ENCODE results near the gene UBE2D2. TPM values are rescaled to one million over a fixed set of nuclear protein-coding genes. Genes with fewer than 3 reads are reported as not detected.
"Not testable (repeated sequence)": the region's sequence is repeated elsewhere in the genome, so short reads cannot be mapped to it uniquely, and the experiment has no call there.

The UBE2D2 gene
- total RNA-seq = 93.2 TPM
- 100 to 1,000 TPM; 102 to 127 (median 112) TPM for polyA plus RNA-seq (ENCODE audit: insufficient read depth in 1 of 8, insufficient read length in 8 of 8, low replicate concordance in 1 of 8)
- long read RNA-seq, donor 1, transcript UBE2D2-202 (7 exons, 2,702 nt) = major isoform, 30 of 56 reads
- long read RNA-seq, donor 1, partial matches to known transcripts = 25 of 56 reads
- long read RNA-seq, donor 1, other reads (novel, unspliced or antisense) = 0 of 56 reads
- long read RNA-seq, donor 2, transcript UBE2D2-202 (7 exons, 2,702 nt) = major isoform, 6 of 11 reads
- long read RNA-seq, donor 2, partial matches to known transcripts = 5 of 11 reads
- long read RNA-seq, donor 2, other reads (novel, unspliced or antisense) = 0 of 11 reads
- long read RNA-seq, donor 3, transcript UBE2D2-202 (7 exons, 2,702 nt) = major isoform, 46 of 114 reads
- long read RNA-seq, donor 3, partial matches to known transcripts = 67 of 114 reads
- long read RNA-seq, donor 3, other reads (novel, unspliced or antisense) = 0 of 114 reads
- long read RNA-seq, donor 4, transcript UBE2D2-202 (7 exons, 2,702 nt) = major isoform, 42 of 69 reads
- long read RNA-seq, donor 4, partial matches to known transcripts = 20 of 69 reads
- long read RNA-seq, donor 4, other reads (novel, unspliced or antisense) = 5 of 69 reads
- long read RNA-seq, donor 5, transcript UBE2D2-202 (7 exons, 2,702 nt) = major isoform, 104 of 236 reads
- long read RNA-seq, donor 5, partial matches to known transcripts = 120 of 236 reads
- long read RNA-seq, donor 5, other reads (novel, unspliced or antisense) = 10 of 236 reads
- long read RNA-seq, donor 6, transcript UBE2D2-202 (7 exons, 2,702 nt) = major isoform, 81 of 158 reads
- long read RNA-seq, donor 6, partial matches to known transcripts = 71 of 158 reads
- long read RNA-seq, donor 6, other reads (novel, unspliced or antisense) = 6 of 158 reads
- long read RNA-seq, donor 7, transcript UBE2D2-202 (7 exons, 2,702 nt) = major isoform, 46 of 108 reads
- long read RNA-seq, donor 7, partial matches to known transcripts = 61 of 108 reads
- long read RNA-seq, donor 7, other reads (novel, unspliced or antisense) = 0 of 108 reads
- long read RNA-seq, donor 8, transcript UBE2D2-202 (7 exons, 2,702 nt) = major isoform, 34 of 66 reads
- long read RNA-seq, donor 8, partial matches to known transcripts = 31 of 66 reads
- long read RNA-seq, donor 8, other reads (novel, unspliced or antisense) = 0 of 66 reads
- long read RNA-seq, donor 9, transcript UBE2D2-202 (7 exons, 2,702 nt) = major isoform, 35 of 103 reads
- long read RNA-seq, donor 9, partial matches to known transcripts = 67 of 103 reads
- long read RNA-seq, donor 9, other reads (novel, unspliced or antisense) = 0 of 103 reads
- long read RNA-seq, donor 10, transcript UBE2D2-202 (7 exons, 2,702 nt) = major isoform, 80 of 182 reads
- long read RNA-seq, donor 10, partial matches to known transcripts = 96 of 182 reads
- long read RNA-seq, donor 10, other reads (novel, unspliced or antisense) = 6 of 182 reads
- long read RNA-seq, donor 11, transcript UBE2D2-202 (7 exons, 2,702 nt) = major isoform, 37 of 113 reads
- long read RNA-seq, donor 11, partial matches to known transcripts = 76 of 113 reads
- long read RNA-seq, donor 11, other reads (novel, unspliced or antisense) = 0 of 113 reads

DNA sequence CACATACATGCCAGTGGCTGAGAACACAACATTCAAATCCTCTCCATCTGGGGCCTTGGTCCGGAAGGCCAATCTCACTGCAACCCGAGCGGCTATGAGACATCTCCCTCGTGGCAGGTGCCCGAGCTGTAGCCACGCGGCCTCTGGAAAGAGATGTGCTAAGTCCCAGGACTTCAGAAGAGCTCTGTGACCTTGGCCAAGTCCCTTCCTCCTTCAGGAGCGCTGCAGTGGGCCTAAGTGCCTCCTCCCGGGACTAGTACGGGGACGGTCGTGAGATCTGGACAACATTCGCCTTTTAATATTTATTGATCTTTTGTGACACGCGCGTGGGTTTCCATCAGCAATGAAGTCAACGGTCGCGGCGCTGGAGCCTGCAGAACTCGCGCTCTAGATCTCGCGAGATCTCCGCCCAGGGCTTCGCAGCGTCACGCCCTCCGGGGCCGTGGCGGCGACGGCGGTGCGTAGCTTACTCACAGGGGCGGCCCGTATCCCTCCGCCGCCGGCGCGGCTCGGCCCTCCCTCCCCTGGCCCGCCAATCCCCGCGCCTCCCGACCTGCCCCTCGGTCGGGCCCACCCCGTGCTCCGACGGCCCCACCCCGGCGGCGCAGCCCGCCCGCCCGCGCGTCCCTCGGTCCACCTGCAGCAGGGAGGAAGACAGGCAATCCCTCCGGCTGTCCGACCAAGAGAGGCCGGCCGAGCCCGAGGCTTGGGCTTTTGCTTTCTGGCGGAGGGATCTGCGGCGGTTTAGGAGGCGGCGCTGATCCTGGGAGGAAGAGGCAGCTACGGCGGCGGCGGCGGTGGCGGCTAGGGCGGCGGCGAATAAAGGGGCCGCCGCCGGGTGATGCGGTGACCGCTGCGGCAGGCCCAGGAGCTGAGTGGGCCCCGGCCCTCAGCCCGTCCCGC lies at the start of gene UBE2D2:
Gene UBE2D2 (plus strand): TSS at position 588 of the 903 bp plus-strand sequence. CDS start 453 bp downstream, outside the sequence.
- peak within 1 kb of the TSS; percentile 97 for H3K27ac ChIP-seq (ENCODE audit: low read length)
- H3K27me3 ChIP-seq (ENCODE audit: control insufficient read depth, insufficient read depth, low read length) = no peaks in the 10 kb centered on the region
- no peaks in the 10 kb centered on the region for H3K9me3 ChIP-seq (replicated peaks; ENCODE audit: control insufficient read depth, low read depth, low read length)
- under 1% methylated on average over 61 of the region's 89 CpGs for WGBS (ENCODE audit: insufficient coverage)
- DNase-seq = peak; percentile 99
- H3K36me3 ChIP-seq (ENCODE audit: control insufficient read depth, insufficient read depth, low read length) = peaks cover 4% of the 10 kb centered on the region
- H3K4me1 ChIP-seq (ENCODE audit: control insufficient read depth, insufficient read depth, low read length) = peaks cover 13% of the 10 kb centered on the region
- H3K4me3 ChIP-seq (ENCODE audit: low read length) = peak within 1 kb of the TSS; percentile 88

DNA sequence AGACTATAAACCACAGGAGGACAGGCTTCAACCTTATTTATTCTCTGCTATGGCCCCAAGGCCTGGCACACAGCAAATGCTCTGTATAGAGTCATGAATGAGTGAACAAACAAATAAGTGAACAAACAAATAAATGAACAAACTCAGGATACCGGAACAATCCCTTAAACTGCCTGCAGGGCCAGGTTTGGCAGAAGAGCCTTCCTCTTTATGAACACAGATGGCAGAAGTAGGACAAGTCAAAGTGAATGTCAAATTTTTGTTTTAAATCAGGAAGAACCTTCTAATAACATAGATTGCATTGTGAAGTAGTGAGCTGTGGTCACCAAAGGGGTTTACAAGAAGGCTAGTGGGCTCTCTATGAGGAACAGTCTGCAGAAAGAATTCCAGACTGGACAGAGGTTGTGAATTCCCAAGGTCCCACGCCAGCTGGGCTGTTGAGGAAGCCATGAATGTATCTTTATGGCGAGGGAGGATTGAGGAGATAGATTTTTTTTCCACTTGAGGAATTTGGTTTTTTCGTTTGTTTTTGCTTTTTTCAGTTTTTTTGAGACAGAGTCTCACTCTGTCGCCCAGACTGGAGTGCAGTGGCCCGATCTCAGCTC lies 48.3 kb upstream of the UBE2D2 start:
- 74% methylated on average over 3 of the region's 6 CpGs for WGBS (ENCODE audit: insufficient coverage)
- Histone ChIP-seq H3K4me1 (ENCODE audit: control insufficient read depth, insufficient read depth, low read length) (peaks cover 14% of the 10 kb centered on the region), H3K9me3 (replicated peaks; ENCODE audit: control insufficient read depth, low read depth, low read length) (no peaks in the 10 kb centered on the region), H3K36me3 (ENCODE audit: control insufficient read depth, insufficient read depth, low read length) (no peaks in the 10 kb centered on the region), H3K27me3 (ENCODE audit: control insufficient read depth, insufficient read depth, low read length) (no peaks in the 10 kb centered on the region), H3K4me3 (ENCODE audit: low read length) (no peak overlapping the region), H3K27ac (ENCODE audit: low read length) (no peak overlapping the region)
- DNase-seq = peak; percentile 55

DNA sequence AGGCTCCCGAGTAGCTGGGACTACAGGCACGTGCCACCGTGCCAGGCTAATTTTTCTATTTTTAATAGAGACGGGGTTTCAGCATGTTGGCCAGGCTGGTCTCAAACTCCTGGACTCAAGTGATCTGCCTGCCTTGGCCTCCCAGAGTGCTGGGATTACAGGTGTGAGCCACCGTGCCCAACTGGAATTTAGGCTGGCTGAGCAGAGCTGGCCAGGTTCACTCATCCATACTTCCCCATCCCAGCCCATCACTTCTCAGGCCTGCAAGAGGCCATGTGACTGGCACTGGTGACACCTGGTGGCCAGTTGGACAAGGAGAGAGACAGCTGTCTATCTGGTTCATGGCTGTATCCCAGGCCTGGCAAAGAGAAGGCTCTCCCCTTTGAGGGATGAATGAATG lies 47.7 kb upstream of the UBE2D2 start:
- H3K27me3 ChIP-seq (ENCODE audit: control insufficient read depth, insufficient read depth, low read length); H3K27ac ChIP-seq (ENCODE audit: low read length); H3K36me3 ChIP-seq (ENCODE audit: control insufficient read depth, insufficient read depth, low read length); H3K4me3 ChIP-seq (ENCODE audit: low read length); H3K9me3 ChIP-seq (replicated peaks; ENCODE audit: control insufficient read depth, low read depth, low read length): not testable (repeated sequence)
- DNase-seq = peak; percentile 87
- WGBS (ENCODE audit: insufficient coverage) = 73% methylated on average over 5 of the region's 5 CpGs
- H3K4me1 ChIP-seq (ENCODE audit: control insufficient read depth, insufficient read depth, low read length) = peaks cover 19% of the 10 kb centered on the region

DNA sequence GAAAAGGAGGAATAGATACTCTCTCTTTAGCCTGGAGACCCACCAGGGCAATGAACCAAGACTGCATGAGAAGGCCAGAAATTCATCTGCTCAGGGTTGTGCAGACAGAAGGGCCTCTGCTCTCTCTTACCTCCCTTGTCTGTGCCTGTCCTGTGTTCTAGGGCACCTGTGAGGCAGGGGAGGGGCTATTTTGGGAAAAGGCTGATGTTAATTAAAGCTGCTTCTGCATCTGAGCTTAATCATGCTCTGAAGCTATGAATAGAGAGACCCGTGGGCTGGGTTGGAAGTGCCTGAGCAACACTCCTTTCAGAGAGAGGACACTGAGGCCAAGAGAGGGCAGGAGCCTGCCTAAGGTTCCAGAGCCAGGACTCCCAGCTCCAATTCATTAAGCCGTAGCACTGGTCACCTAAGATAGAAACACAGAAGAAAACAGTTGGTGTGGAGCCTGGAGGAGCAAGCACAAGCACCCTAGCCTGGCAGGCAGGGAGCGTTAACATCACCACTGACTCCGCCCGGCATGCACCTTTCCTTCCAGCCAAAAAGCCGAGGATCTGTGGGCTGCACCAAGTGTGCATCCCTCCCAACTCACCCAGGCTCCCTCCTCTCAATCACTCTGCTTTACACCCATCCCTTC lies 47.2 kb upstream of the UBE2D2 start:
- 83% methylated on average over 6 of the region's 6 CpGs for WGBS (ENCODE audit: insufficient coverage)
- Histone ChIP-seq H3K27ac (ENCODE audit: low read length) (no peak overlapping the region), H3K36me3 (ENCODE audit: control insufficient read depth, insufficient read depth, low read length) (no peaks in the 10 kb centered on the region), H3K9me3 (replicated peaks; ENCODE audit: control insufficient read depth, low read depth, low read length) (no peaks in the 10 kb centered on the region), H3K4me1 (ENCODE audit: control insufficient read depth, insufficient read depth, low read length) (peaks cover 21% of the 10 kb centered on the region), H3K4me3 (ENCODE audit: low read length) (no peak overlapping the region), H3K27me3 (ENCODE audit: control insufficient read depth, insufficient read depth, low read length) (no peaks in the 10 kb centered on the region)
- DNase-seq = no peak

DNA sequence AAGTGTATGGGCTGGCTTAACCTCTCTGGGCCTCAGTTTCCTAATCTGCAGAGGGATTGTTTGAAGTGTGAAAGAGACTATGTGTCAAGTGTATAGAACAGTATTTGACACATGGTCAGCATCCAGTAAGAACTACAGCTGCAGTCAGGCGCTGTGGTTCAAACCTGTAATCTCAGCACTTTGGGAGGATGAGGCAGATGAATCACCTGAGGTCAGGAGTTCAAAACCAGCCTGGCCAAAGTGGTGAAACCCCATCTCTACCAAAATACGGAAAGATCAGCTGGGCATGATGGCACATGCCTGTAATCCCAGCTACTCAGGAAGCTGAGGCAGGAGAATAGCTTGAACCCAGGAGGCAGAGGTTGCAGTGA lies 46.7 kb upstream of the UBE2D2 start:
- WGBS (ENCODE audit: insufficient coverage) = 100% methylated on average over 1 of the region's 2 CpGs

DNA sequence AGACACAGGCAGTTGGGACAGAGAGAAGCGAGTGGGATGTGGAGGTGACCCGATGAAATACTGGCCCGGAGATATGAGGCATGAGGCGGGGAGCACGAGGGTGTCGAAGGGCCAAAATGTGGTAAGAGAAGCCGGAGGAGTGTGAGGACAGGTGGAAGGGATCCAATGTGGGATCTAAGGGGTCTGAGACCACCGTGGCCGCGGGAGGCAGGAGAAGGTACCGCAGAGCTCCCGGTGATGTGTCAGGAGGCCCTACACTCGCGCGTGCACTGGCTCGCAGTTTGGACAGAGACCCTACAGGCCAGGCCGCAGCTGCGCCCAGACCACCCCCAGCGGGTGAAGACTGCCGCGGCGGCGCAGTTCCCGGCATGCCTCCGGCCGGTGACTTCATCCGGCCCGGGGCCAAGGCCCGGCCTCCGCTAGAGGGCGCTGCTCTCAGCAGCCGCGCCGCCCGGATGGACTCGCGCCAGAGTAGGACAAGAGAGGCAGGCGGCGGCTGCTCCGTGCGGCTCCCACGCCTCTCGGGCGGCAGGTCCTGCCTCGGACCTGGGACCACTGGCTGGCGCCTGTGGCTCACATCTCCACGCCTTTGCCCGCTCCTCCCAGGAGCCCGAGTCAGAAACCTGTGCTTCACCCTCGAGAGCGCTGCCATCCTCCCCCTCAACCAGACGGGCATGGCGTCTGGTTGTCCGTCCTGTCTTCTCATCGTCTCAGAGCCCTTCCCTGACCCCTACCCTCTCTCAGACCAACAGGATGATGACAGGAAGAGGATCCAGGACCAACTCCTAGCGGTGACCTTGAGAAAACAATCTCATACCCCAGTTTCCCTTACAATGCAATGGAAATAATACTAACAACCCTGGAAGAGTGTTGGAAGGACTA lies 43.2 kb upstream of the UBE2D2 start:
- peak; percentile 96 for DNase-seq

More for the DNA sequence above, 46.7 kb upstream of the UBE2D2 start:
- Histone ChIP-seq H3K27me3 (ENCODE audit: control insufficient read depth, insufficient read depth, low read length) (no peaks in the 10 kb centered on the region), H3K9me3 (replicated peaks; ENCODE audit: control insufficient read depth, low read depth, low read length) (no peaks in the 10 kb centered on the region), H3K36me3 (ENCODE audit: control insufficient read depth, insufficient read depth, low read length) (no peaks in the 10 kb centered on the region), H3K4me1 (ENCODE audit: control insufficient read depth, insufficient read depth, low read length) (peaks cover 21% of the 10 kb centered on the region), H3K4me3 (ENCODE audit: low read length) (no peak overlapping the region), H3K27ac (ENCODE audit: low read length) (no peak overlapping the region)
- no peak for DNase-seq

DNA sequence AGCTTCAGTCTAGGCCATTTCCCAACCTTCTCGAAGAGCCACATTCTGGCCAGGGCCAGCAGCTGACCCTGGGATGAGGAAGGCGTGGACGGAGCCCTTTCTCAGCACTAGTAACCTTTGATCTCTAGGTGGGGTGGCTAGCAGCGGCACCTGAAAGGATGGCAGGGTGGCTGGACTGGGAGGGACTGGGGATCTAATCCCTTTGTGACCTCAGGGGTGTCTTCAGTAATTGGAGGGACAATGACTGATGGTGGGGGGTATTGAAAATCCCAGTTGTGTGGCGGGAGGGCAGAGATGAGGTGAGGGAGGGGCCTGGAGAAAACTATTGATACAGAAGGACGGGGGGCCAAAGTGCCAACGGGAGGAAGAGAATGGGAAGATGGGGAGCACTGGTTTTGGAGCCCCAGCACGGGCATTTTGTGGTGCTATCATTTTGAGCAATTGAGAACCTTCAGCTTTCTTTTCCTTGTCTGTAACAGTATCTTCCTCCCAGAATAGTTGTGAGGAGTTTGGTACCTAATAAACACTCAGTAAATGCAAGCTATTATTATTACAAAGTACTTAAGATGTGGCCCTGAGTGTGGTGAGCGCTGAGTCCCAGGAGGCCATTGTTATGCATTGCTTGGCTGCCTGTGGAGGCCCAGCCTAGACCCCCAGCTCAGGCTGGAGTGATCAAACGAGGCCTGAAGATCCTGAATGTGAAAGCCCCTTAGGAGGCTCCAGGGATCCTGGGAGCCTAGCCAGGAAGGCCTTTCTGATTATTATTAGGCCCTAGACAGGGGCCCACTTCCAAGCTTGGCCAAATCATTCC lies 37.3 kb upstream of the UBE2D2 start:
- Histone ChIP-seq H3K9me3 (replicated peaks; ENCODE audit: control insufficient read depth, low read depth, low read length) (no peaks in the 10 kb centered on the region), H3K27ac (ENCODE audit: low read length) (no peak overlapping the region), H3K36me3 (ENCODE audit: control insufficient read depth, insufficient read depth, low read length) (no peaks in the 10 kb centered on the region), H3K4me1 (ENCODE audit: control insufficient read depth, insufficient read depth, low read length) (peaks cover 8% of the 10 kb centered on the region), H3K4me3 (ENCODE audit: low read length) (no peak overlapping the region), H3K27me3 (ENCODE audit: control insufficient read depth, insufficient read depth, low read length) (no peaks in the 10 kb centered on the region)
- WGBS (ENCODE audit: insufficient coverage) = 52% methylated on average over 8 of the region's 10 CpGs
- peak; percentile 49 for DNase-seq

More for the DNA sequence above, 43.2 kb upstream of the UBE2D2 start:
- Histone ChIP-seq H3K9me3 (replicated peaks; ENCODE audit: control insufficient read depth, low read depth, low read length) (no peaks in the 10 kb centered on the region), H3K27ac (ENCODE audit: low read length) (peak overlapping the region; percentile 93), H3K27me3 (ENCODE audit: control insufficient read depth, insufficient read depth, low read length) (no peaks in the 10 kb centered on the region), H3K4me1 (ENCODE audit: control insufficient read depth, insufficient read depth, low read length) (peaks cover 21% of the 10 kb centered on the region), H3K4me3 (ENCODE audit: low read length) (peak overlapping the region; percentile 63), H3K36me3 (ENCODE audit: control insufficient read depth, insufficient read depth, low read length) (no peaks in the 10 kb centered on the region)
- WGBS (ENCODE audit: insufficient coverage) = 4% methylated on average over 52 of the region's 56 CpGs
